T-helper 1 cell (primary cell): Measurements from ENCODE around the gene SH3RF3.

Experiments used
- DNase-seq, 5 donors: peaks; one replicate each; pipeline ENCODE4 v3.0.0-alpha.2; 2012 to 2020

The SH3RF3 gene

DNA sequence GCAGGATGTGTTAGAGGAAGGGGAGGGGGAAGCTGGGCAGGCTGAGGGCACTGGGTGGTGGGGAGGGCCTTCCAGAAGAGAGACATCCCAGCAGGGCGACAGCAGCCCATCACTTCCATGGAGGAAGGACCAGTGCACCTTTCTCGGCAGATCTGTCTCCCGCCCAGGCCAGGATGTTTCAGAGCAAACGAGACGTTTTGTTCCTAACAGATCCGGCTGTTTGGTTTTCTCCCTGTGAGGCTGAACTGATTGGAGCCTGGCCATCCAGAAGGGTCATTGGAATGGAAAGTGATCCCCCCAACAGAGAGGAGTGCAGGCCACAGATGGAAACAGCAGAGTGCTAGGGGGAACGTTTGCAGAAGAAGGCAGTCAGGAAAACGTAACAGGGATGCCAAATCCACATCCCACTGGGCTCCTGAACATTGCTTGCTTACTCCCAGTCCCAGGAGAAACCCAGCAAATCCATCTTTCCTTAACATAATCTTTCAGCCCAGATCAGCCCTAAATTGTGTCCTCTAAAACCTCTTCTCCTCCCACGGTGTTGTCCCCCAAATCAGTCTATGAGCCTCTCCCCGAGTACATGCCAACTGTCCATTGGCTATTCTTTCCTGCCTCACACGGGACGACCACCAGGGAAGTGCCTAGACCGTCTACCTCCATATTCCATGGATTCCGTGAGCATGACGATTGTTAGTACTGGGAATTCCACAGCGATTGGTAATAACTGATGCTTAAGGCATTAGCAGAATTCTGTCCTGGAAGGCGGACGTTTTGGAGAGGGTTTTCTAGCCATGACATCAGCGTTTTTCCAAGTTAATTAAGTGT lies 357.9 kb downstream of the SH3RF3 start:
- DNase-seq: no peak

DNA sequence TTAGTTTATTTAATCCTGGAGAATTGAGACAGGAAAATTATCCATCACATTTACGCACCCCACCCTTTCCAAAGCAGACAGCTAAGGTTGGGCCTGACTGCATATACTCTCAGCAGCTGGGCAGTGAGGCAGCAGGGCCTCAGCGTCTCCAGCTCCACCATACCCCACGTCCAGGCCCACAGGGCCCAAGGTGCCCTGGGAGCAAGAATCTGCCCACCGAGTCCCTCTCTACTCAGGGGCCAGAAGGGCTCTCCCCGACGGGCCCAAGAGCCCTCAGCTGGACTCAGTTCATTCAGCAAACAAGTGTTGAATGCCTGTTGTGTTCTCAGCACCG lies 358.5 kb downstream of the SH3RF3 start:
- DNase-seq: no peak

DNA sequence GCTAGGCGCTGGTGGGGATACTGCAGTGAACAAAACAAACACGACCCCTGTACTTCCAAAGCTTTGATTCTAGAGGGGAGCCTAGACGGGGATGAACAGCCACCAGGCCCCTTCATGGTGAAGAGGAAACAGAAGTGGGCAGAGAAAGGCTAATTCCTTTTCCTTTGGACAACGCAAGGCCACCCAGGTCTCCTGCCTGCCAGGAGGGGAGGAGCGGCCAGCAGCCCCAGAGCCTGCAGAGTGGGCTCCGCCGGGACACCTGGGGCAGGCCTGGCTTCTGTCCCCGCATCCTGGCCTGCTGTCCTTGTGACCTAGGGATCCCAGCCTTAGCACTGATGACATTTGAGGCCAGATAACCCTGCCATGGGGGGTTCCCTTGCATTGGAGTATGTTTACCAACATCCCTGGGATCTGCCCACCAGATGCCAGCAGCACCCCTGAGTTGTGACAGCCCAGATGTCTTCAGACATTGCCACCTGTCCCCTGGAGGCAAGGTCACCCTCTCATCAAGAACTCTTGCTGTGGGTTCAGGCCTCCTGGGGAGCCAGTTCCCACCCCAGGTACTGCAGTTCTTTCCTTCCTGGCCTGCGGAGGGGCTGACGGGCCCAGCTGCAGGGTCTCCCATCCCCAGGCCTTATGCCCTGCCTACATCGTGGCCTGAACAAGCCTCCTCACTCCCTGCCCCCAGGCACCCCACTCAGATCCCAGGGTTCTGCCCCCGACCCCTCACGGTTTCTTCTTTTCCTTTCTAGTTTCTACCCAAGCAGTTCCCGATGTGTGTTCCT lies 359.1 kb downstream of the SH3RF3 start:
- DNase-seq: no peak

DNA sequence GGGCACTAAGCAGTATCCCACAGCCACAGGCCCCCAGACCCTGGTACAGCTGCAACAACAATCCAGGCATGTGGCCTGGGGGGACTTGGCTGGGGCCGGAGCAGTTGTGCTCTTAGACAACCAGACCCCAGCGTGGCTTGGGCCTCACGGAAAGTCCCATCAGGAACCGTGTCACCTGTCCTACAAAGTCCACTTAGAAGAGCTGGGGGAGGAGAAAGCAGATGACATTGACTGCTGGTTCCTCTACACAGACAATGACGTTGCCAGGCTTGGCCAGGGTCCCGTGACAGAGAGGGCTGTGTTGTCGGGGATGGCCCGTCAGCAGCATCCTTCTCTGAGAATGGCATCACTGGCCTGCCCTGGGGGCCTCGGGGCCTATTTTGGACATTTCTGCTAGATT lies 360.3 kb downstream of the SH3RF3 start:
- DNase-seq: no peak

DNA sequence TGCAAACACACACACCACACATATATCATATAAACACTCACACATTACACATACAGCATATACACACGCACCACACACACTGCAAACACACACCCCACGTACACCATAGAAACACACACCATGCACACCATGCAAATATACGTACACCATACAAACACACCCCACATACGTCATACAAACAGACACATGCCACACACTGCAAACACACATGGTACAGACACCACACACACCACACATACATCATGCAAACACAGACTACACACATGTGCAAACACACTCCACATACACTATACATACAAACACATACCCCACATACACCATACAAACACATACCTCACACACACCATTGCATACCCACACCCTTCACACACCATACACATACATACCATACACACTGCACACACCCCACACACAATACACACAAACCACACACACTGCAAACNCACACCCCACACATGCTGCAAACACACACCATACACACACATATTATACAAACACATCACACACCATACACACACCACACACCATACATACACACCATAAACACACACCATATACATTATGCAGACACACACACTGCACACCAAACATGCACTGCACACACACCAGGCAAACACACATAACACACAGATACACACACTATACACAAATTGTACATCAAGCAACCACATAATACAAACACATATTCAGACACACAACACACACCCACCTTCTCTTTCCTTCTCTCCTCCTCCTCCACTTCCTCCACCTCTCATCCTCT lies 364.4 kb downstream of the SH3RF3 start:
- no peak for DNase-seq

DNA sequence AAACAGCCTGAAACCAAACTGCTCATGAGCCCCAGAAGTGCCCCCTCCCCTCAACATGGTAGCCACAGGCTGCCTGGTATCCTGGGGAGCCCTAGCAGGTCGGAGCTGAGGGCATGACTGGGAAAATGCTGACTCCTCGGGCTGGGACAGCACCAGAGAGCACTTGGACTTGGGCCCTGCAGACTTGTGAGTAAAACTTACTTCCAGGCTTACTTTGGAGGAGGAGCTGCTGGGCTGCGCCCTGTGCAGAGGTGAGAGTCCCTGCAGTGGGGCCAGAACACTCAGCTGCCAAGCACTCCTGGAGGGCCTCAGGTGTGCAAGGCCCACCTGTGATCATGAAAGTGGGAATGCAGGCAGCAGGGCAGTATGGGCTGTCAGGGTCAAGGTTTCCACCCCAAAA lies 365.3 kb downstream of the SH3RF3 start:
- no peak for DNase-seq

DNA sequence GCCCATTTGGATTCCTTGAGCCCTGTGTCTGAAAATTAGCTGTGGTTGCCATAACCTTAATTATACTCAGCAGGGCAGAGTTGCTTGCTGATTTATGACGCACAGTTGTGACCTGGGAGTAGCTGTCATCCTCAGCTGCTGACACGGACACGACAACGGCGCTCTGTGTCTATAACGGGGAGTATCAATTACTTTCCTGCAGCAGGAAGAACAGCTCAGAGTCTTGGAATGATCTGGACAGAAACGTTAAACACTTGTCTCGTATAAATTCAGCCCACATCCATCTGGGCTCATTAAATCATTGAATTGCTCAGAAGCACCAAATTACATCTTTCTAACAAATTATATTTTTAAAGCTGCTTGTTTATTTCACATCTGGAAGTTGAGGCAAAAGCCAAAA lies 368.5 kb downstream of the SH3RF3 start:
- DNase-seq: no peak

DNA sequence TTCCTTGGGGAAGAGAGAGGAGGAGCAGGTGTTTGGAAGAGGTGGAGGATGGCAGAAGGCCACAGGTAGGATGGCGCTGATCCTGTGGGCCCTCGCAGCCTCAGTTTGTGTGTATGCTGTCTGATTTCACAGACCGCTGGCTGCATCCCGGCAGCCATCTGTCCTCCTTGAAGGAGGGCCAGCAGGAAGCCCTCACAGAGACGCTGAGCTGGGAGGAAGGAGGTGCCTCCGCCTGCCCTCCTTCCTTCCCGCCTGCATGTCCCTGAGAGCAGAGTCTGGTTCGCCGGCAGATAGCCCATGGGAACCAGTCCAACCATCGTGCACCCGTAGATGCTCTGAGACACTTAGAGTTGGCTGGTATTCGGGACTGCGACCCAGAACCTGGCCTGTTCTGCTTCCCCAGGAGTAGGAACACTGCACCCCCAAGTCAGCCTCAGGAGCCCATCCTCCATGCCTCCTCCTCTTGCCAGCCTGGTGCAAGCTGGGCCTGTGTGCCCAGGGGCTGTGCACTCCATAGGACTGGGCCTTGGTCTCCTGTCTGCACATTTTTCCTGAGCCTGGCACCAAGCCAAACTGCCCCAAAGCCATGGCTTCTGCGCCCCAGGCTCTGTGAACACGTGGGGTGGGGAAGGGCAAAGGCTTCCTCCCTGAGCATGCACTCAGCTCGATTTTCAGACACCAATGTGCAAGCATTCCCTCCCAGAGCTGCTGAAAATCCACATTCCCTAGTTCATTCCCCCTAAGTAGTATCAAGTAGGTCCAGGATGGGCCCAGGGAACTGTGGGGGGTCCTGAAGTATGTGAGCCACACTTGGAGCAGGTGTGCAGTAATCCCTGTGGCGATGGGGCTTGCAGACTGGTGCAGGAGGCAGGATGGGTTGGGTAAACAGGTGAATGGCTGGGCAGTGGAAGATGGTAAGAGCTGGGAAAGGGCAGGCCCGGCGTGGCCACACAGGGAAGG lies 369.2 kb downstream of the SH3RF3 start:
- no peak for DNase-seq

DNA sequence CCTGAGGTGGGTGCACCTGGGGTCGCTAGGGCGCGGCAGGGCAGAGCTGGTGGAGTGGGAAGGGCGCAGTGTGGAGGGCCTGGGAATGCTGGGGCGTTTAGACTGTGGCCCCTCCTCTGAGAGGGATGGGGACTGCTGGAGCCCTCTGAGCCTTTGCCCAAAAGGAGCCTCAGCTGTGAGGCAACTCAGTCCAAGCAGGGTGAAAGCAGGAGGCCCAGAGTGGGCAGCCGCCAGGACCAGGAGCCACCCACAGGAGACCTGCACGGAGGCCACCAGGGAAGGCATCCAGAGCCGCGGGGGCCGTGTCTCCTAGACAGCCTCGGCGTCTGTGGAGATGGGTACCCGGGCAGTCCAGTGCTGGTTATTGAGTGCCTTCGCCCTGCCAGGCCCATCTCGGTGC lies 369.9 kb downstream of the SH3RF3 start:
- no peak for DNase-seq

DNA sequence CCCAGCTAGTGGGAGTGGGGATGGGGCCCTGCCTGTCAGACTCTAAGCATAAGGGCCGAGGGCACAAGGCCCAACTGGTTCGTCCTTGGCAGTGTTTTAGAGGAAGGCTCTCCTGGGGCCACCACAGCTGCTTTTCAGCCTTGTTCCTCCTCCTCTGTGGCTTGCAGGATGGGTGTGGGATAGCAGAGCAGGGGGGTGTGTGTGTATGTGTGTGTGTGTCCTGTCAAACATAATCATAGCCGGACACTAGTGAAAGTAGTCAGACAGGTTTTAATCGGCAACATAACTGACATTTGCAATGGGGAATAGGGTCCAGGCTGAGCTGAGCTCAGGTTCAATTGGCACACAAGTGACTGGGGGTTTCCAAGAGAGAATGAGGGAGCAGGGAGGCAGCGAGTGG lies 370.6 kb downstream of the SH3RF3 start:
- no peak for DNase-seq

DNA sequence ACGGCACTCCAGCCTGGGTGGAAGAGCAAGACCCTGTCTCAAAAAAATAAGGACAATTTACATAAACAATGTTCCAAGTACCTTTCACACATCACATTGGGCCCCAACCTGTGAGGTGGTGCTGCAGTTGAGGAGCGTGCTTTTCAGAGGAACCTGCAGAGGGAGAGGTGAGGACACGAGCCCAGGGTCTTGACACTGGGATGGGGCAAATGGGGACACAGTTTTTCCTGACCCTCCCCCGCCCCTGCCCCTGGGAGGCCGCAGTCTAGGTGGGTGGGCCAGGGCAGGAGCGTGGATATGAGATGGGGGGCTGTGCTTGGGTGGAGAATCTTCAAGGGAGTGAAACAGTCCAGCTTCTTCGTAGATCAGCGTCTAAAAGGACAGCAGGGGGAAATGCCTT lies 371.9 kb downstream of the SH3RF3 start:
- no peak for DNase-seq

DNA sequence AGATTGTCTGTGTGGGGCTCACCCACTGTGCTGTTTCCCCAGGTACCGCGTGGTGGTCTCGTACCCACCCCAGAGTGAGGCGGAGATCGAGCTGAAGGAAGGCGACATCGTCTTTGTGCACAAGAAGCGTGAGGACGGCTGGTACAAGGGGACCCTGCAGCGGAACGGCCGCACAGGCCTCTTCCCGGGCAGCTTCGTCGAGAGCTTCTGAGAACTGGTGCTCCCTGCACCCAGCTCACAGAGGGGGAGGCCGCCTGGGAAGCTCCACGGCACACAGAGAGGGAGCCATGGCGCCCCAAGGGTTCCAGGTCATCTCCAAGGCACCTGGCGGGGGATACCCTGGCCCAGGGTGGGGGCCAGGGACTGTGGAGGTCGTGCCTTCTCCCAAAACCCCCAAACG lies 372.5 kb downstream of the SH3RF3 start:
- no peak for DNase-seq

DNA sequence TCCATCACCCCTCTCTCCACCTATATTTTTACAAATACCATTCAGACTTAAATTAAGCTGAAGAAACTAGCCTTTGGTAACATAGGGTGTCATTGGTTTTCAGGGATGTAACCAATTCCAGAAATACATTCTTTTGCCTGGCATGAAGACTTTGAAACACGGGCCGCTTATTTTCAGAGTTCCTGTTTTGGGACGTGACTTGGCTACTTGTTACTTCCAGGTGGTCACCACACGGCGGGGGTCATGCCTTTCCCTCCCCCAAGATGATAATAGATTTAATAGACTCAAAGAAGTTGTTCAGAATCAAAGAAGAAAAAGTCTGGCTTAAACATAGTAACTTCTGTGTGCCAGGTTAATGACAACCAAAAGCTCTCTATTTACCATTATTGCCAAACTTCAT lies 374.2 kb downstream of the SH3RF3 start:
- no peak for DNase-seq

DNA sequence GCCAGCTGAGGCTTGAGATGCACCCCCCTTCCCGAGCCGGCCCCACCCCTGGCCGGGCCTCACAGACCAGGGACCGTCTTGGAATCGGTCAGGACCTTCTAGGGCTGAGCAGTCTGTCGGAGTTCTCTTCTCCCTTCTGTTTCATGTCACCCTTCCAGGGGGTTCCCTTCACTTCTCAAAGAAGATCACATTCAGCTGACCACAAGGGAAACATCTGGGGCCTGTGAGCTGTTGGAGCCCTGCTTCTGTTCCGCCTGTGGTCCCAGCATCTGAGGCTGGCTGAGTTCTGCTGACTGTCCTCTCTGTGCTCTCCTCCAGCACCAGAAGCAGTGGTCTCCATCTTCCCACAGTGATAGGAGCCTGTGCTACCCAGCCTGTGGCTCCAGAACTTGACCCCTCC lies 378.2 kb downstream of the SH3RF3 start:
- no peak for DNase-seq

DNA sequence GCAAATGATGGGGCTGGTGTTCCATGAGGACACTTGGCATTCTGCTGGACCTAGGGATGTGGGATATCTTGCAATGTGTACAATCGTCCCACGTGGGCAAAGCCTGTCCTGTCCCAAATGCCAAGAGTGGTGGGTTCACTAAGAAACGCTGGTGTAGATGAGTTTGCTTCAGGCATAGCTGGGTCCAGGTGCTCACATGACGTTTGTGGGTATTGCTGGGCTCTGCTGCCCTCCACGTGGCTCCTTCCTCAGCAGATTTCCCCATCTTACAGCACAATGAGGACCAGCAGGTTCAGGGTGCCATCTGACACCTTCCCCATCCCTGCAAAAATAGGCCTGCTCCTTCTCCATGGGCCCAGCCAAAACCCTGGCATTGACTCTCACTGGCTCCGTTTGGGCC lies 378.8 kb downstream of the SH3RF3 start:
- no peak for DNase-seq

DNA sequence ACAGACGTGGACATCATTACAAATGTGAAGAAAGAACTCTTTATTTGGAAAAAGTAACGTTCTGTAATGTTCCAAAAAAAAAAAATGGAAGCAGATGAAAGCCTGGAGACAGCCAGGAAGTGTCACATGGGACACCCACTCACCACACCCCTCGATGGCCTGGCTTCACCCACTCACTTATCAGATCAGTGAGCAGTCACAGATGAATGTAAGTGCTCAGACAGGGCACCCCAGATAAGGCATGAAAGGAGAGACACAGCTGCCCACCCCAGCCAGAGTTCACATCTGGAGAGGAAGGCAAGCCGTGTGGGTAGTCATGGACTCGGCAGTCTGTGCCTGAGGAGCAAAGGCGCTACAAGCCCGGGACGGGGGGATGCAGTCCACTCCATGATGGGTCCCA lies 379.6 kb downstream of the SH3RF3 start:
- DNase-seq: no peak

DNA sequence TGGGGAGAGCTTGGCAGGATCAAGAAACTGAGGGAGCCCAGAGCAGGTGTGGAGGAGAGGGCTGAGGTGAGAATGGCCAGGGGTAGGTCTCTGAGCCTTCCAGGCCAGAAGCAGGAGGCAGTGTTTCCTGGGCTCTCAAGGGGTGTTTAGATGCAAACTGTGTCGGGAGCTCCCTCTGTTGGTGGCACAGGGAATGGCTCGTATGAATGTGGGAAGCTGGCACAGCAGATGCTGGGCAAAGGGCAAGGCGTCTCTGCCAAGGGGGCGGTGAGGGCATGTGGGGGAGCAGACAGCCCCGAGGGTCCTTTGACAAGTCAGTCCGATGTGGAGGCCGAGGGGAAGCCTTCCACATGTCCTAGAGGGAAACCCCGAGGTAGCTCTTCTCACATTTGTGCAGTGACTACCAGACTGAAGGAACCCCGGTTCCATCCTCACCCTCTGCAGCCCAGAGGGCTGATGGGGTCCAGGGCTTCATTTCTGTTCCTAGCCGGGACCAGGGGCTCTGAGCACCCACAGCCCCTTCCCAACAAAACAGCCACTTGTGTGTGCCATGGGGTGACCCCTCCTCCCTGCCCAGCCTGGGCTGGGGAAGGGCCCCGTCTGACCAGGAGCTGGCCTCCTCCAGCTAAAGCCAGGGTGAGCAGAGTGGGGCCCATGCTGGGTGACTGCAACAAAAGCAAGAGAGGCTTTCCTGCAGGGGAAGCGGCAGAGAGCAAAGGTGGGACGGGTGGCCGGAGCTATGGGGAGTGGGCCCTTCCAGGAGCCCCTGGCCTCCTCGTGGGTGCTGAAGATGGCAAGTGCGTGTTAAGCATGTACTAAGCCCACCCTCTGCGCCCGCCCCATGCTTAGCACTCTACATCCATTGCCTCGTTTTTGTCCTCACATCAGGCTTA lies 381.4 kb downstream of the SH3RF3 start:
- DNase-seq: peak; percentile 31 to 71 (median 57)

DNA sequence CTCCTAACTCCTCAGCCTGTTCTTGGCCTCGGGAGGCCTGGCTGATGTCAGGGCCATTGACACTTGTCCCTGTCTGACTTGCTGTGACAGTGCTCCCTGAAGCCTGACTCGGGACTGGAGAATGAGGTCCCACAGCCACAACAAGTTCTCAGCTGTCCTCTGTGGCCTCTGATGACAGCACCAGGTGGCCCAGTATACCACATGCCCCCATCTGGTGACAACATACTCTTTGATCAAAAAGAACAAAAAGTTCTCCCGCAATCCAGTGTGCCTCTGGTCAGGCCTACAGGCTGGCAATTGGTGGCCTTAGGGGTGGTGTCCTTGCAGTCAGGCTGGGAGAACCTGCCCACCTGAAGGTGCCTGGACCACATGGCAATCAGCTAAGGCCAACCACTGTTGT lies 382.2 kb downstream of the SH3RF3 start:
- no peak for DNase-seq

DNA sequence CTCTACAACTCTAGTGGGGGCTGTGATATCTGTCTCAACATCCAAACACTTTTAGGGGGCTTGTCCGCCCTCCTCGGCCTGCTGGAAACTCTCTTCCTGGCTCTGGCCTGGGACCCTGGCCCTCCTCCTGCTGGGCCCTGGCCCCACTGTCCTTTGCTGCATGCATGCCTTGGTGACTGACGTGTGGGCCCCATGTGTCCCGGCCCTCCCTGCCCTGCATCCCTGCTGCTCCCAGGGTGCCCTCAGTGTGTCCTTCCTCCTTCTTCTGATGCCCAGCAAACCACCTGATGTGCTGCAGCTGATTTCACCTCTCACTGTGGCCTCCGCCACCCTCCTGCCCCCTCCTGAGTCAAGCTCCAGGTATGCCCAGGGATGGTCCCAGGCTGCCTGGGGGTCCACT lies 383.1 kb downstream of the SH3RF3 start:
- no peak for DNase-seq

DNA sequence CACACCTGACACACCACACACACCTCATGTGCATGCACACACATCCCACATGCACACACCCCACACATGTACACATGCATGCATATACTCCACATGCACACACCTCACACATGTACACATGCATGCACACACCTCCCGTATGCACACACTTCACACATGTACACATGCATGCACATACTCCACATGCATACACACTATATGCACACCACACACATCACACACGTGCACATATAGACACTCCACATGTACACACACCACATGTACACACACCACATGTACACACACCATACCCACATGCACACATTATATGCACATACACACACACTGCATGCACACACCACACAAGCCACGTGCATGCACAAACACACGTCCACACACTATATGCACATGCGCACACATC lies 384.2 kb downstream of the SH3RF3 start:
- no peak for DNase-seq
